Stimulated activated CD4-positive, alpha-beta T cell treated with anti-CD3 and anti-CD28 coated beads, TNF-alpha, amount 100 ng/mL, for 48 hours (primary cell): ENCODE results near the gene CCDC188.

Experiments used
- DNase-seq, 3 donors: peaks; one replicate each; pipeline ENCODE4 v3.0.0-alpha.2; 2020; ENCODE audit warnings: low read depth in 3 of 3

Gene CCDC188

DNA sequence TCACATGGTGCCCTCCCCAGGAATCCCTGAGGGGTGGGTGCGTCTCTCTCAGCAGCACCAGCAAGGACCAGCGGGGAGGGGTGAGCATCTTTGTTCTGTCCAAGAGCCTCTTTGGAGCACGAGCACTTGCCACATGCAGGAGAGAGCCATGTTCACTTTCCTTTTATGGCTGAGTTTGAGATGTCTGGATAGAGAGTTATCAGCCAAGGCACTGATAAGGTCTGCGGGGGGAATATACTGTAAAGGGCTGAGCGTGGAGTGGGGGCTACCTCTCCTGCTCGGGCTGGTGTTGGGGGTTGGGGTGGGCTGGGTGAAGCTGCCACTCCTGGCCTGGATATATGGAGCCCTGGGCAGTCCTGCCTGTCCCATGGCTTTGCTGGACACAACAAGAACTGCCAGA, 34.9 kb upstream of the CCDC188 start:
- no peak for DNase-seq

DNA sequence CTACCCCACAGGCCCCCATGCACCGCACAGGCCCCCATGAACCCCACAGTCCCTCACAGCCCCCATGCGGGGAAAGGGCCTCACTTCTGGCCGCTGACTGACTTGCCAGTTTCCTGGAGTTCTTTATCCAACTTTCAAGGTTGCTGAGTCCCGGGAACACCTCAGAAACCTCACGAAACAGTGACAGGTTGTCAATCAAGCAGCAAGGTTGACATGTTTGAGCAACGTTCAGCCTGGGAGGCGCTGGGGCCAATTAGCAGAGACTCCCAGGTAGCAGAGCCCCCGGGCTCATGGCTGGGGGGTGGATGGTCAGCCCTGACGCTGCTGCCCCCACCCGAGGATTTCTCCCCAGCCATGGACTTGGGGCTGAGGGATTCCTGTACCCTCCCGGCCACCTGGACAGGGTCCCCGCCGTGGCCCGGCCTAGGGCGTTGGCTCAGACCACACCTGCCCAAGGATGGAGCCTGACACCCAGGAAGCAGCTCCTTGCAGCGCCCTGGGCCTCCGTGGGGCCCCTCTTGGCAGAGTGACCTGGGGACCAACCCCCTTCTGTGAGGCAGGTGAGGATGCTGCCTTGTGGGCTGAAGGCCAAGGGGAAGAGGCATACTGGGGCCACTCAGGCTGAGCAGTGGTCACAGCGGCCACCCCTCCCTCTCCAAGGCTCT, 33.8 kb upstream of the CCDC188 start:
- no peak for DNase-seq

DNA sequence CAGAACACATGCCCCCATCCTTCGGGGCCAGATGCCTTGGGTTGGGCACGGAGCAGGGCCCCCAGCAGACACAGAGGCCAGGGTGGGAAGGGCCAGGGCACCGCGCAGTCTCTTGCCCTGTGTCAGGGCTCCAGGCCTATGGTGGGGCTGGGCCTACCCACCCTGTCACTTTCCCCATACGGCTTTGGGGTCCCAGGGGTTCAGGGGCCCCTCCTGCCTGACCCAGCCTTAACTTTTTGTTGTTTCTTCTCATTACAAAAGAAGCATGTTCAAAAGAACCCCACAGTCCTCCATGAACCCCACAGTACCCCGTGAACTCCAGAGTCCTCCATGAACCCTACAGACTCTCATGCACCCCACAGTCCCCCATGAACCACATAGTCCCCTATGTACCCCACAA, 33.0 kb upstream of the CCDC188 start:
- DNase-seq = no peak

DNA sequence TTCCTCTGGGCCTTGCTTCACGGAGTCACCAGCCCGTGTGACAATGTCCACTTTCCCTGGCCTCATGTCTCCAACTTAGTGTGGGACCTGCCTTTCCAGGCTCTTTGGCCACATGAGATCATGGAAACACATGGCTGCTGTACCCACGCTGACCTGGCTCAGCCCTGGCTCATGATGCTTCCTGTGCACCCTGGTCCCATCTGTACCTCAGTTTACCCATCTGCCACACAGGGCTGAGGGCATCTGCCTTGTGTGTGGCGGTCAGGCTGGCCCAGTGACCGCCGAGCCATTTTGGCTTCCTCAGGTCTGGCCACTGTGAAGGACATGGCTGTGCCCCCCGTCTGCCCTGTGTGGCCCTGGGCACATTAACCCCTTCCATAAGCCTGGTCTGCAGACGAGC, 32.2 kb upstream of the CCDC188 start:
- DNase-seq = no peak

DNA sequence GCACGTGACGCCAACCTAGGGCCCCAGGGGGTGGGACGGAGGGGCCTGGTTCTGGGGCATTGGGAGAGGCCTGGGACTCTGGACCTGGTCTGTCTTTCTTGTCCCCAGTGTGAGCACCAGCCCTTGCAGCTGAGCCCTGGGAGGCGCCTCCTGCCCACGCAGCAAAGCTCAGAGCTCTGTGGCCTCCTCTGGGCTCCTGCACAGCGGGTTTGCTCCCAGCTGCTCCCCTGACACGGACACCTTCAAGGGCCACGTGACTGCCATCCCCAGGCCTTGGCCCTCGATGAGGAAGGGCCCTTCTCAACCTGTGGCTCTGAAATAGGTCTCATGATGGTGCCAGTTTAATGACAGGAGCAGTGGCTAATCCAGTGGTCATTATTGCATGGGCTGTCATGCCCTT, 31.5 kb upstream of the CCDC188 start:
- DNase-seq = no peak

DNA sequence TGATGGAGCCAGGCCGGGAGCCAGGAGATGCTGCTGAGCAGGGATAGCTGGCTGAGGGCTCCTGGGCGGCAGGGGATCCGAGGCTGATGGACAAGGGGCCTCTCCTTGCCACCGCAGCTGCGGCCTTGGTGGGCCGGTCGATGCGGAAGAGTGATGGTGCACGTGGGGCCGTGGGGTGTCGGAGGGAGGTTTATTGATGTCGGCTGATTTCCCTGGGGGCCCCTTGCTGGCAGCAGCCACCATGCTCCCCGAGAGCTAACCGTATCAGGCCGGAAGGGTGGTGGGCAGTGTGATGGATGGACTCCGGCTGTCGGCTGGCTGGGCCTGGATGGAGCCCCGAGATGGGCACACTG, 31.0 kb upstream of the CCDC188 start:
- DNase-seq = no peak

DNA sequence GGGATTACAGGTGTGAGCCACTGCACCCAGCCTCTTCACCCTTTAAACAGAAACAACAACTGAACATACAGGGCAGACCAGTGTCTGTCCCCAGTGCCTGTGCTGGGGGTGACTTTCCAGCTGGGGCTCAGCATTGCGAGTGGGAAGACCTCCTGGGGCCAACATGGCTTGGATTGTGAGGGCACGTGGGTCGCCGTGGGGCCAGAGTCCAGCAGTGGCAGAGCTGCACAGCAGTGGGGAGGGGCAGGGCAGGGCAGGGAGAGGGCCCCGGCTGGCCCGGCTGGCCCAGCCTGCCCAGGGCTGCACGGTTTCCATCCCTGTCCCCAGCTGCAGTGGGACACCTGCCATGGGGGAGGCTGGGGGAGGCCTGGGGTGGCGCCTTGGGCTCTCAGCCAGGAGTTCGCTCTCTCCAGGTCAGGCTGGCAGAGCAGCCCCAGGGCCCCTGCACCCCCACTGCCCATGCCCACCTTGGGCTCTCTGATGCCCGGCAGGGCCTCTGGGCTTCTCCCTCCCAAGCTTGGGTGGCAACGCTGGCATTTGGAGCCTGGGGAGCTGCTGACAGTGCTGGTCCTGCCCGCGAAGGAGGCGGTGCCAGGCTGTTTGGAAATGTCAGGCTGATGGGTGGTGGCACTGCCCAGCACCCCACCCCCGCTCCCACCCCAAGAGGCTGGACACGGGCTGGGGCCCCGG, 30.5 kb upstream of the CCDC188 start:
- DNase-seq = no peak

DNA sequence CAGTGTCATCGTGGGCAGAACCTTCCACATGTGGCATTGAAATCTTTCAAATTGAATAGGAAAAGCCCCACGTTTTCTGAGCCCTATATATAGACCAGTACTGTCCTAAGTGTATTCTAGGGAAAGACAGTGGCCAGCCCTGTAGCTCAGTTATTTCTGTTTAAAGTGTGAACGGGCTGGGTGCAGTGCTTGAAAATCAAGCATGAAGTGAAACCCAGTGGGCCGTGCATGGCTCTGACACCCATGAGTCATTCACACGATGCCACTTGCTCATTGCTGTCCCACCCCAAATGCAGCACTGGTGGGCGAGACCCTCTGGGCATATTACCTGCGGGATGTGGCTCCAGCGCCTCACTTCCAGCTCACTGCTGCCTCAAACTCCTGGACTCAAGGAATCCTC, 29.8 kb upstream of the CCDC188 start:
- no peak for DNase-seq

DNA sequence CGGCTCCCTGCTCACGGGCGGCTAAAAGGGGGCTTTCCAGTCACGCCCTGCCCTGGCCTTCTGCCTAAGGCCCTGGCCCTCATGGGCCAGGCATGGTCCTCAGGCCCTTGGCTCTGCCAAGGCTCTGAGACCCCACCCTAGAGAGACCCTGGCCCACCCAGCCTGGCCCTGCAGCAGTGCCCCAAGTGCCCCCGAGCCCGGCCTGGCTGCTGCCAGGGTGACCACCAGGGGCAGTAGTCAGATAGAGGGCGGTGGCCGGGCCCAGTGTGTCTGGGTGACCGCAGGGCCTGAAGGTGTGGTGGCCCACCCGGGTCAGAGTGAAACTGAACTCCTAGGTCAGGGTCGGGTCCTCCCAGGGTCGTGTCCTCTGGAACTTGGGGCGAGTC, 29.4 kb upstream of the CCDC188 start:
- no peak for DNase-seq

DNA sequence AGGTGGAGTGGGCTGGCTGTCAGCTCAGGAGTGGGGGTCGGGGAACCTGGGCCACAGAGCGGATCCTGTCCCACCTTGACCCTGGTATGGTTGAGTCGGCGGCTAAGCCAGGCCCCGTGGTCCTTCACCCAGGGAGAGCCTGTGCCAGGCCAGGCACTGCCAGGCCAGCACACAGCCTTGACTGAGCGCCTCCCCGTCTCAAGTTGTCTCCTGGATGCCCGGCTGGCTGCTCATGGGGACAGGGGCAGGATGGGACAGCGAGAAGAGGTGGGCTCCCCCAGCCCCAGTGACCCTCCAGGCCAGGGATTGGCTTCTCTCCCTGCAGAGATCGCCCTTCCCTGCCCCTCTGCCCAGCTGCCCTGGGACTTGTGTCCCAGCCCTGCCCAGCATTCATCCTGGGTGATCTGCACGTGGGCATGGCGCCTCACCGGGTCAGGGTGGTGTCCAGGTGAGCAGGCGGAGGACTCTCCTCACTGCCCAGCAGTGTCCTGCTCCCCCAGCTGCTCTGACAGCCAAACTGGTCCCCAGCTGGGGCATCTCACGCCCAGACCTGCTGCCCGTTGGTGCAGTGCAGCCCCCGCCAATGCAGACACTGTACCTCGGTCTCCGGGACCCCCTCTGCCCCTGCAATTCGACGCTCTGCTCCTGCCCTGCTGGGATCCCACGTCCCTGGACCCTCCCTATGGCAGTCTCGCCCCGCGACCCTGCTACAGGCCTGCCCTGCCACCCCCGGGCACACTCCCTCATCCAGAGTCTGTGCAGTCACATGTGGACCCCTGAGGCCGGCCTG, 28.8 kb upstream of the CCDC188 start:
- DNase-seq = no peak

DNA sequence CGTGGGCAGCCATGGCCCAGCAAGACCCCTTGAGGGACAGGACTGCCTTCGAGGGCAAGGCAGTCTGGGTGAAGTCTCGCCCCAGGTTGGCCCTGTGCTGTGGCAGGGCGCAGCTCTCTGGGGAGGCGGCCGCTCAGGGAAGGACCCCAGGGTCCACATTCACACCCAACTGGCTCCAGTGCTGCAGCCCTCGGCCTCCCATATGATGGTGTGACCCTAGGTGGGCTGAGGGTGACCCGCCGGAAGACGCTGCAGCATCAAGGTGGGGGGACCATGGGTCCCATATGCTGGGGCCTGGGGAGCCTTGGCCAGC, 28.0 kb upstream of the CCDC188 start:
- DNase-seq = no peak

DNA sequence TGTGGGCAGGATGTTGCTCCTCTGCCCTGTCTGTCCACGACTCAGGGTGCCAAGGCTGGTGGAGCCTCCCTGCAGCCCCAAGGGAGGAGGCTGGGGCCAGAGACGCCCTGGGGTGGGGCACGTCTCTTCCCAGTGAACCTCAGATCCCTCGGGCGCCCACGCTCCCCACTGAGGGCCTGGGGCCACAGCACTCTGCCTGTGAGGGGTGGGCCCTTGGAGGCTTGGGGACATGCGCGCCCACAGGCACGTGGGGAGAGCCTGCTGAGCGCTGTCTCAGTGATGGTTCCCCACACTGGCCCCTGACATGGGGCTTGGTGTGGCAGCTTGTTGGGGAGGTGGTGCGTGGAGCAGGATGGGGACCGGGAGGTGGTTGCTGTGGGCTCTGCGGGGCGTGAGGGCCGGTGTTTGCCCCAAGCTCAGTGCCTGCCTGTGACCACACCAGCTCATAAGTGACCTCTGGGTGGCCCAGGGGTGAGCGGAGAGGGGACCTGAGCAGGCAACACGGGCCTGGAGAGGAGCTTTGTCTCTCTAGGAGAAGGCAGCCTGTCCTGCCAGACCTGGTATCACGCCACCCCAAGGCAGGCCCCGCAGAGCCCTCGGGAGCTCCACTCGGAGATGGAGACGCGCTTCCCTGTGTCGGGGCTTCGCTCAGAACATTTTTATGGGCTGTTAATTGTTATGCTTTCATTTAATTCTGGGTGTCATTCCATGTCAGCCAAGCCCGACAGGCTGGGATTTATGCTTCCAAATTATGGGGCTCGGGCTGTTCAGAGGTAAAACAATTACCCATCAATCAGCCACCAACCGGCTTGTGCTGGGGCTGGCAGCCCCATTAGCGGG, 27.4 kb upstream of the CCDC188 start:
- no peak for DNase-seq

DNA sequence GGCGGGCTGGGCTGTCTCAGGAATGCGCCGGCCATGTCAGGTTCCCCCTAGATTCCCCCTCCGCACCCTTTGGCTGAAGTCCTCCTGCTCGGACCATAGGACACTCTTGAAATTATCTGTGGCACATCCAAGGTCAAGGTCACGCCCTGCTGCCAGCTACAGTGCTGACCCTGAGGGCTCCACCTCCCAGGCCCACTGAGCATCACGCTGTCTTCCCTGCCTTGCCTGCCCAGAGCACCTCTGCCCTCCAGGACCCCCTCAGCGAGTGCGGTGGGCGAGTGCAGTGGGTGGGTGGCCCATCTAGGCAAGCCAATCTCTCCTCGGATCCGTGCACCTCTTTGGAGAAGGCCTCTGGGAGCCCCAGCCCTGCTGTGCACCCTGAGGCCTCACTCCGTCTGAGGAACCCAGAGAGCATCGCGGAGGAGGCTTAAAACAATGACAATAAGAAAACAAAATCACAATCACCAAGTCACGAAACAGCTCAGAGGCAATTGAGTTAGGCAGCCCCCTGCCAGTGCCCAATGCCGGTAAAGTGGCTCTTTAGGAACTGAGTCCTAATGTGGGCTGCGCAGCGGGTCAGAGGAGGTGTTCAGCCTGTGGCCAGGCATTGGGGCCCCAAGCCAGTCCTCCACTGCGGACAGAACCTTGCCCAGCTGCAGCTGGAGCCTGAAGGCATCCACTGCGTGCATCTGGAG, 26.5 kb upstream of the CCDC188 start:
- DNase-seq = no peak

DNA sequence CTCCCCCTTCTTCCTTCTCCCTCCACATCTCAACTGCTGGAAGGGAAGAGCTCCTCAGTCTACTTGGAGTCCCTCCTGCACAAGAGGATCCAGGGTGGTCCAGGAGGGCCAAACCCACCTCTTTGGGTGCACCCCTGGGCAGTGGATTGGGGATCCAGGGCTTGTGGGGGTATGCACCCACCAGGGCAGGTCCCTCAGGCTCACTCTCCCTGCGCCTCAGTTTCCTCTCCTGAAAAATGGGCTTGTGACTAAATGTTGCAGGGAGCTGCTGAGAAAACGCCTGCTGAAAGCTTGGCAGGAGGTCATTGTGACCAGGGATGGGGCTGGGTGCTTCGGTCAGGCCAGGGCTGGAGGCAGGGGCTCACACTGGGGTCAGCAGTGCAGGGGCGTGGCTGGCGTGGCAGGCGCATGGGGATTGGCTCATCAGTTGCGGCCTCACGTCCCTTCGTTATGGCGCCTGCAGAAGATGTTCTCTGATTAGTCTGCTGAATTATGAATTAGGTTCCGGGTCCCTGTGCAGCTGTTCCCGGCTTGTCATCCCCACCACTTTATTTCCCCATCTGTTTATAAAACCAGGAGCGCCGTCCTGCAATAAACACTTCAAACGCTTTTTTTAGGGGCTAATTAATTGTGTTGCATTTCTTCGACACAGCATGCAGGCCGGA, 25.7 kb upstream of the CCDC188 start:
- no peak for DNase-seq

DNA sequence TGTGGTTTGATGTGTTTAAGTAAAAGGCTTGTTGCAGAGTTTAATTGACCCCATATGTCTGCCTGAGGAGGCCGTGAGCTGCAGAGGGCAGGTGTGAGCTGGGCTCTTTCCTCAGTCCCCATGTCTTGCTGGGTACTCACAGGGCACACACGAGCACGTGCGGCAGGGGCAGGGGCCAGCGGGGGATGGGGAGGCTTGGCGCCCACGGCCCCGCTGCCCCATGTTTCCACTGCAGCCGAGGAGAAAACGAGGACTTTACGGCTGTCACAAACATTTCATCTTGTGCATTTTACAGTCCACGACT, 24.7 kb upstream of the CCDC188 start:
- no peak for DNase-seq

DNA sequence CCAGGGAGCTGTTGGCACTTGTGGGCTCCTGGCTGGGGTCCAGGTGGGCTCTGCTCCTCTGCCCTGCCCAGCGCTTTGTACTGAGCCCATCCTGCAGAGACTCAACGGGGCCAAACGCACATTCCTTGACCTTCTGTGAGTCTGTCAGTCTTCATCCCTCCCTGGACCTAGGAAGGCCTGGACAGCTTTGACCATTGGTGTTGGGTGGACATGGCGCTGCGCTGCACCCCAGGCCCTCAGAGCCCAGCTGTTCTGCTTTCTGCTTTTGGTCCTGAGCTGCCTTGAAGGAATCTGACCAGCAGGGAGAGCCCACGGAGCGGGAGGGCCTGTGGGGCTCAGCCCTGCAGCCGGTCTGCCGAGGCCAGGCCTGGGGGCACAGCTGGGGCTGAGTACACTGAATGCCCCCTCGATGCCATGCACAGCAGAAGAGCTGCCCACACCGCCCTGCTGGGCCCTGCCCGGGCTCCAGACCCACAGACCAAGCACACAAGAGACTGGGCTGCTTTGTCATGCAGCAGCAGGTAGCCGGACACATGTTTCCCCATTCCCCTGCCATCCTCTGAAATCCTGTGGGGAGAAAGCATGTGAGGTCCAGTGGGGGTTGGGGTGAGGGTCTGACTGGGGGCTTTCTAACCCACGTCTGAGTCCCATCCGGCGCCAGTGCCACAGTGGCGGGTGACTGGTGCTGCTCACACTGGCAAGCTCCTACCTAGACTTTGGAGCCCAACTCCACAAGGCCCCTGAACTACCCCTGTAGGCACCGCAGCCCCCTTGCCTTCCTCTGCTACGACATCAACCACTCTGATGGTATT, 24.1 kb upstream of the CCDC188 start:
- DNase-seq = no peak

DNA sequence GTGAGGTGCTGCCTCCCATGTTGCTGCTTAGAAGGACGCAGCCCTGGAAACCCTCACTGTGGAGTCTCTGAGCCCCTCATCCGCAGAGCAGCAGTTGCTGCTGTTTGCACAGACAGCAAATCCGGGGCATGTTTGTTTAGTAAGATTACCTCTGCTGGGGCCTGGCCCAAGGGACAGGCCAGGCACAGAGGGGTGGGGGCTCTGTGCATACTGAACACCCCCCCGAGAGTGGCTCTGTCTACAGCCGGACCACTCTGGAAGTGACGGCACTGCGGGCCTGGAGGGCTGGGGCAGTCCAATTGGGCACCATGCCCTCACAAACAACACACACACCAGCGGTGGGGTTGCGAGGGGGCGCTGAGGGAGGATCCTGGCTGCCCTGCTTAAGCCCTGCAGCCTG, 22.9 kb upstream of the CCDC188 start:
- DNase-seq = no peak

DNA sequence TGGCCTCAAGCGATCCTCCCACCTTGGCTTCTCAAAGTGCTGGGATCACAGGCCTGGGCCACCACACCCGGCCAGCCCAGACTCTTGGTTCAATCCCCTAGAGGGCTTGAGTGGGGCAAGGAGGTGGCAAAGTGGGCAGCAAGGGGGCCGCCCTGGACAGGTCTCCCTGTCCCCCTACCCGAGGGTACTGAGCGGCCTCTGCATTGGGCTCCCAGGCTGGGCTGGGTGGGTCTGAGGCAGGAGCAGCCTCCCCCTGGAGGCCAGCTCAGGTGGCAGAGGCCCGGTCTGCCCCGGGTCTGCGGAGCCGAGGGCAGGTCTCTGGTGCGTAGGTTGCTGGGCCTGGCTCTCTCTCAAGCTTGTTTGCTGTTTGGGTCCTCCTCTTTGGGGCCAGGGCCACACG, 22.4 kb upstream of the CCDC188 start:
- DNase-seq = no peak

DNA sequence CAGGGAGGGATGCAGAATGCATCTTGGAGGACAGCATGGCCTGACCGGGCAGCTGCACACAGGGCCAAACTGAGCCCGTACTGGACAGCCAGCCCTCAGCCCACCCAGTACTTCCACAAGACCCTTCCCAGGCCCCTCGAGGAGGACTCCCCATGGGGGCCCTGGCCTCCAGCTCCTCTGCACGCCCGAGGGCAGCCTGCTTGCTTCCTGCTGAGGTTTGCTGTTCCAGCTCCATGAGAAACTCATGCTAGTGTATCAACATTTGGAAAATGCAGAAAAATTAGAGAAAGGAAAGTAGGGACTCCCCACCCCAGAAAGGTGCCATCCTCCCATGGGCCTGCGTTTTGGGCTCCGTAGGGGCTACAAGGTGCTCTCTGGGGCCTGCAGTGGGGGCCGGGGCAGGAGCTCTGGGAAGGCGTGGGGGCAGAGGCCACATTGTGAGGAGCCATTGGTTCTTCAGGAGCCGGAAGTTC, 21.3 kb upstream of the CCDC188 start:
- DNase-seq = no peak

DNA sequence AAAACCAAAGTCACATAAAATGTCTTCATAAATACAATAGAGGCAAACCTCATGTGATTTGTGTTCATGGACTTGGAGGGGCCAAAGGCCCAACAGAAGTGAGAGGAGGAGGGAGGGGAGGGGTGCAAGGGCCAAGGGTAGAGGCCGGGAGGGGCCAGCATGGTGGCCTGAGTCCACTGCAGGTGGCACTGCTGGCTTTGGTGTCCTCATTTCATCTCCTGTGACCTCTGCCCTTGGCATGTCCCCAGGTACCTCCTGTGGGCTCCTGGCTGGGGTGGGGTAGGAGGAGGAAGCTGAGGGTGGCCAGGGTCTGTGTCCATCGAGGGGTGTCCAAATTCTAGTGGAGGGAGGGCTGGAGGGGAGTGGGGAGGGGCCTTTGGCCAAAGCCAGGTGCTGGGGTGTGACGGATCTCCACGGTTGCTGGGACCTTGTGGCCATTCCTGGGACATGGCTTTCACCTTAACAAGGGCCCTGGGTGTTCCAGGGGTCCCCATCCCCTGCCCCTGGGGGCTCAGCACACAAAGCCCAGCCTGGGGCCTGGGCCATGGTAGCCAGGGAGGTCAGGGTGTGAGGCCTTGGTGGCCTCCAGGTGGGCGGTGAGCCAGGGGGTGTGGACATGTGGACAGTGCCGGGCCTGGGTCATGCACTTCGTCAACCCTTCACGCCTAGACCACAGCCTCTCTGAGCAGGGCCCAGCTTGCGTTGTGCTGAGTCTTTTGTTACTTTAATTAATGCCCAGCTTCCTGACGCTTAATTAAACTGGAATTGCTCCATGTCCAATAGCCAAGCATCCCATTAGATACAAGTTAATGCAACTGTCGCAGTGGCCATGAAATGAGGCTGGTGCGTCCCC, 20.7 kb upstream of the CCDC188 start:
- DNase-seq = no peak
